ENCODE data around the gene AMN.

AMN gene

GRCh38 chr14:102928412-102929240 is 6.2 kb downstream of the AMN start:
- no peak for DNase-seq (ENCODE audit: low read depth)

GRCh38 chr14:102929241-102930137 is 7.0 kb downstream of the AMN start:
- DNase-seq (ENCODE audit: low read depth), result no peak

GRCh38 chr14:102930138-102930752 is 7.8 kb downstream of the AMN start:
- DNase-seq (ENCODE audit: low read depth), result no peak

GRCh38 chr14:102930753-102931579 is 8.5 kb downstream of the AMN start:
- DNase-seq (ENCODE audit: low read depth), result no peak

GRCh38 chr14:102931580-102932285 is 9.3 kb downstream of the AMN start:
- DNase-seq (ENCODE audit: low read depth), result no peak

GRCh38 chr14:102932484-102933248 is 10.2 kb downstream of the AMN start:
- DNase-seq (ENCODE audit: low read depth), result no peak

- DNase-seq (ENCODE audit: low read depth), result no peak
Observed at GRCh38 chr14:102933618-102934231, 11.3 kb downstream of the AMN start.

GRCh38 chr14:102935756-102936155 is 13.3 kb downstream of the AMN start:
- no peak for DNase-seq (ENCODE audit: low read depth)

- no peak for DNase-seq (ENCODE audit: low read depth)
Observed at GRCh38 chr14:102937331-102938175, 15.1 kb downstream of the AMN start.

- DNase-seq (ENCODE audit: low read depth), result no peak
Observed at GRCh38 chr14:102938191-102938590, 15.7 kb downstream of the AMN start.

GRCh38 chr14:102939329-102939728 is 16.9 kb downstream of the AMN start:
- DNase-seq (ENCODE audit: low read depth), result no peak

GRCh38 chr14:102939820-102940561 is 17.5 kb downstream of the AMN start:
- no peak for DNase-seq (ENCODE audit: low read depth)

GRCh38 chr14:102940729-102941362 is 18.4 kb downstream of the AMN start:
- no peak for DNase-seq (ENCODE audit: low read depth)

GRCh38 chr14:102941419-102942011 is 19.1 kb downstream of the AMN start:
- no peak for DNase-seq (ENCODE audit: low read depth)

GRCh38 chr14:102942069-102942468 is 19.6 kb downstream of the AMN start:
- no peak for DNase-seq (ENCODE audit: low read depth)

GRCh38 chr14:102943454-102943853 is 21.0 kb downstream of the AMN start:
- DNase-seq (ENCODE audit: low read depth), result no peak

- DNase-seq (ENCODE audit: low read depth), result no peak
Observed at GRCh38 chr14:102943979-102944378, 21.5 kb downstream of the AMN start.

All from fibroblast of gingiva (primary cell).